Loucy (cell line): Measurements from ENCODE around the gene ABCA1.

Experiments
- H2AFZ ChIP-seq: fragments of 200-600 bp; sonication (generic); 2 replicates; pipeline ENCODE4 v1.6.0; 2016; ENCODE audit warnings: antibody characterized with exemption, mild to moderate bottlenecking, low read length, moderate library complexity
- H3F3A ChIP-seq: fragments of 200-600 bp; 2 replicates; pipeline ENCODE4 v1.6.0; 2016; ENCODE audit warnings: antibody characterized with exemption, low read depth, mild to moderate bottlenecking
- H3K27me3 ChIP-seq: fragments of 200-600 bp; sonication (generic); 2 replicates; pipeline ENCODE4 v1.6.1; 2014; ENCODE audit warnings: low read length, mild to moderate bottlenecking; ENCODE audit not compliant: insufficient read depth, poor library complexity, severe bottlenecking
- H3K36me3 ChIP-seq: fragments of 200-600 bp; sonication (generic); 2 replicates; pipeline ENCODE4 v1.6.1; 2016; ENCODE audit warnings: low read length; ENCODE audit not compliant: insufficient read depth
- H3K4me1 ChIP-seq: fragments of 200-600 bp; sonication (generic); 2 replicates; pipeline ENCODE4 v1.5.1; 2014; ENCODE audit warnings: low read length, mild to moderate bottlenecking; ENCODE audit not compliant: insufficient read depth, poor library complexity, severe bottlenecking
- H3K4me2 ChIP-seq: fragments of 200-600 bp; sonication (generic); 2 replicates; pipeline ENCODE4 v1.6.0; 2014; ENCODE audit warnings: antibody characterized with exemption, low read length, low read depth, mild to moderate bottlenecking; ENCODE audit not compliant: poor library complexity, severe bottlenecking
- H3K4me3 ChIP-seq: fragments of 200-600 bp; sonication (generic); 2 replicates; pipeline ENCODE4 v1.5.1; 2014; ENCODE audit warnings: low read length, mild to moderate bottlenecking, mixed read lengths; ENCODE audit not compliant: poor library complexity, severe bottlenecking
- H3K79me2 ChIP-seq: fragments of 200-600 bp; sonication (generic); 2 replicates; pipeline ENCODE4 v1.6.1; 2014; ENCODE audit warnings: low read length; ENCODE audit not compliant: insufficient read depth
- H3K9ac ChIP-seq: fragments of 200-600 bp; sonication (generic); 2 replicates; pipeline ENCODE4 v1.6.0; 2014; ENCODE audit warnings: mild to moderate bottlenecking, low read depth, low read length, moderate library complexity; ENCODE audit not compliant: poor library complexity, severe bottlenecking
- H3K9me2 ChIP-seq: fragments of 200-600 bp; sonication (generic); replicated peaks from 2 replicates; pipeline ENCODE4 v1.6.1; 2016; ENCODE audit warnings: low read depth, low read length, mixed read lengths
- H3K9me3 ChIP-seq: fragments of 200-600 bp; sonication (generic); 2 replicates; pipeline ENCODE4 v1.6.1; 2014; ENCODE audit warnings: mild to moderate bottlenecking, antibody characterized with exemption, low read length, low read depth; ENCODE audit not compliant: insufficient read depth
- H4K20me1 ChIP-seq: fragments of 200-600 bp; sonication (generic); 2 replicates; pipeline ENCODE4 v1.6.0; 2014; ENCODE audit warnings: antibody characterized with exemption, low read length, mild to moderate bottlenecking; ENCODE audit not compliant: insufficient read depth, poor library complexity, severe bottlenecking
- EZH2phosphoT487 ChIP-seq: fragments of 200-600 bp; IDR thresholded peaks from 2 replicates; pipeline ENCODE4 v1.6.1; 2018; ENCODE audit warnings: antibody characterized with exemption, mild to moderate bottlenecking, moderate library complexity, borderline replicate concordance
- TF ChIP-seq, protein P1 (sequence below): fragments of 200-600 bp; sonication (generic); conservative IDR thresholded peaks from 2 replicates; pipeline ENCODE4 v1.5.1; 2014; ENCODE audit warnings: mild to moderate bottlenecking, antibody characterized with exemption, low read length

ABCA1 gene

DNA sequence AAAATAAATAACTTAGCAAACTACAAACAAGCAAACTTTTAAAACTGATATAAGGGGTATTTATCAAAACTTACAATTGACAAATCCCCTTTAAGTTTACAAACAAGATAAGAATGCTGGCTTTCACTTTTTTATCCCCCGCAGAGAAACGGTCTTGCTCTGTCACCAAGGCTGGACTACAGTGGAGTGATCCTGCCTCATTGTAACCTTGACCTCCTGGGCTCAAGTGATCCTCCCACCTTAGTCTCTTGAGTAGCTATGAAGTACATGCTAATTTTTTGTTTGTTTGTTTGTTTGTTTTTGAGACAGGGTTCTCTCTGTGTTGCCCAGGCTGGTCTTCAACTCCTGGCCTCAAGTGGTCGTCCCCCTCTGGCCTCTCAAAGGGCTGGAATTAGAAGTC lies 189.5 kb downstream of the ABCA1 start:
- no peaks in the 10 kb centered on the region for H4K20me1 ChIP-seq
- no peaks in the 10 kb centered on the region for H3F3A ChIP-seq
- H3K4me1 ChIP-seq: no peaks in the 10 kb centered on the region
- TF ChIP-seq EZH2phosphoT487: no peak
- TF ChIP-seq, protein P1, sequence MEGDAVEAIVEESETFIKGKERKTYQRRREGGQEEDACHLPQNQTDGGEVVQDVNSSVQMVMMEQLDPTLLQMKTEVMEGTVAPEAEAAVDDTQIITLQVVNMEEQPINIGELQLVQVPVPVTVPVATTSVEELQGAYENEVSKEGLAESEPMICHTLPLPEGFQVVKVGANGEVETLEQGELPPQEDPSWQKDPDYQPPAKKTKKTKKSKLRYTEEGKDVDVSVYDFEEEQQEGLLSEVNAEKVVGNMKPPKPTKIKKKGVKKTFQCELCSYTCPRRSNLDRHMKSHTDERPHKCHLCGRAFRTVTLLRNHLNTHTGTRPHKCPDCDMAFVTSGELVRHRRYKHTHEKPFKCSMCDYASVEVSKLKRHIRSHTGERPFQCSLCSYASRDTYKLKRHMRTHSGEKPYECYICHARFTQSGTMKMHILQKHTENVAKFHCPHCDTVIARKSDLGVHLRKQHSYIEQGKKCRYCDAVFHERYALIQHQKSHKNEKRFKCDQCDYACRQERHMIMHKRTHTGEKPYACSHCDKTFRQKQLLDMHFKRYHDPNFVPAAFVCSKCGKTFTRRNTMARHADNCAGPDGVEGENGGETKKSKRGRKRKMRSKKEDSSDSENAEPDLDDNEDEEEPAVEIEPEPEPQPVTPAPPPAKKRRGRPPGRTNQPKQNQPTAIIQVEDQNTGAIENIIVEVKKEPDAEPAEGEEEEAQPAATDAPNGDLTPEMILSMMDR: no peak
- H3K9me2 ChIP-seq: no peaks in the 10 kb centered on the region
- H3K27me3 ChIP-seq: no peaks in the 10 kb centered on the region
- H3K9ac ChIP-seq: no peak overlapping the region
- no peaks in the 10 kb centered on the region for H3K36me3 ChIP-seq
- H3K9me3 ChIP-seq: no peaks in the 10 kb centered on the region
- no peak overlapping the region for H2AFZ ChIP-seq
- no peak overlapping the region for H3K4me2 ChIP-seq
- H3K4me3 ChIP-seq: no peak overlapping the region
- no peaks in the 10 kb centered on the region for H3K79me2 ChIP-seq
